Colonic mucosa (tissue), 4 donors: ENCODE data around the gene ECI2. TPM values are rescaled to one million over a fixed set of nuclear protein-coding genes. Genes with fewer than 3 reads are reported as not detected.
A peak's percentile ranks its signal among the peaks of the same experiment; 100 is the strongest.

Source experiments
- DNase-seq: peaks from one replicate; pipeline ENCODE4 v3.0.0-alpha.2; 2020
- H3K27ac ChIP-seq: fragments of 200-600 bp; one replicate; pipeline ENCODE4 v1.8.0; 2021
- H3K27me3 ChIP-seq: fragments of 200-600 bp; one replicate; pipeline ENCODE4 v1.8.0; 2021
- H3K36me3 ChIP-seq: fragments of 200-600 bp; one replicate; pipeline ENCODE4 v1.8.0; 2021
- H3K4me1 ChIP-seq: fragments of 200-600 bp; one replicate; pipeline ENCODE4 v1.8.0; 2021; ENCODE audit warnings: mild to moderate bottlenecking
- H3K4me3 ChIP-seq: fragments of 200-600 bp; one replicate; pipeline ENCODE4 v1.8.0; 2021
- H3K9ac ChIP-seq, 2 donors: one replicate each; pipeline ENCODE4 v1.7.0; 2013; ENCODE audit warnings: control low read depth in 2 of 2, low read depth in 2 of 2, low read length in 2 of 2
- H3K9me3 ChIP-seq: fragments of 200-600 bp; one replicate; pipeline ENCODE4 v1.8.0; 2021
- CTCF ChIP-seq: fragments of 200-600 bp; IDR thresholded peaks from one replicate; pipeline ENCODE4 v1.8.0; 2022; ENCODE audit warnings: antibody characterized with exemption, mild to moderate bottlenecking
- intact Hi-C: fragments of 100-400 bp; cut with DNase I; formaldehyde crosslinking; loops from one replicate; pipeline ENCODE4 v1.14.1; 2022
- total RNA-seq, 2 donors: library from RNA; stranded (reverse); fragmentation: NEBNext Ultra II Directional in 1 of 2; extraction: Animal tissue kit (Norgen Biotek cat#: 25700) in 1 of 2; gene quantifications; one replicate each; pipeline ENCODE4 v1.2.1, GENCODE V29; 2021
- donor health status: healthy.
- donor health status: DM: no; HTN: no; CAD: no.
- donor health status: DM: no; HTN: no; CAD: no.

The ECI2 gene, protein sequence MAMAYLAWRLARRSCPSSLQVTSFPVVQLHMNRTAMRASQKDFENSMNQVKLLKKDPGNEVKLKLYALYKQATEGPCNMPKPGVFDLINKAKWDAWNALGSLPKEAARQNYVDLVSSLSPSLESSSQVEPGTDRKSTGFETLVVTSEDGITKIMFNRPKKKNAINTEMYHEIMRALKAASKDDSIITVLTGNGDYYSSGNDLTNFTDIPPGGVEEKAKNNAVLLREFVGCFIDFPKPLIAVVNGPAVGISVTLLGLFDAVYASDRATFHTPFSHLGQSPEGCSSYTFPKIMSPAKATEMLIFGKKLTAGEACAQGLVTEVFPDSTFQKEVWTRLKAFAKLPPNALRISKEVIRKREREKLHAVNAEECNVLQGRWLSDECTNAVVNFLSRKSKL
- total RNA-seq, result 10 to 100 TPM; 65.5 to 94.8 TPM

DNA sequence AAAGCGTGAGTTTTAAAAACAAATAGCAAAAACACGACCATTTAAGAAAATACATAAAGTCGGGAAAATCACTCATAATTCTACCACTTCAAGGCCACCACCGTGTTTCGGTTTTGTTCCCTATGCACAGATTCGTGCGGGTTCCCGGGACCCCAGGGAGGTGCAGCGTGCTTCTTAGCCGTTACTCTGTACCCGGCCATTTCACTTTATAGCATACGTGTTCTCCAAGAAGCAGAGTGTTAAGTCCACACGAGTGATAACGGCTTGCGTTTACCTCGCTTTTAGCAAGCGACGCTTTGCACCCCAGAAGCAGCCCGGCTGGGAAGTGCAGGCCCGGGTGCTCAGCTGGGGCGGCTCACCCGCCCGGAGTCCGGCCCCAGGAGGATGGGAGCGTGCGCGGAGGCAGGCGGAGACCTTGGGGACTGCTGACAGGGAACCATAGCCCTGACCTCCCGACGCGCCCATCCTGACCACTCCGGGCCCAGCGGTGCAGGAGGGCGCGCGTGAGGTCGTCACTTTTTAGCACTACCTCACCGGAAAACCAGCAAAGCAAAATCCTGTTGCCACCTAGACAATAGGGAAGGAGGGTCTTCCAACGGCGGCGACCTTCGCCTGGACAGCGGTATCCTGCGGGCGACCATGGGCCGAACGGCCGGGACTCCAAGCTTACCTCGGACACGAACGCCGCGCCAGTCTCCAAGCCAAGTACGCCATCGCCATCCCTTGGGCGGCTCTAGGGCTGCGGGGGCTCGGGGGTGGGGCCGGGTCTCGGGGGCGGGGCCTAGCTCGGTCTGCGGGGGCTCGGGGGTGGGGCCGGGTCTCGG is at the start of gene ECI2:
Gene ECI2, minus strand, starts transcription at position 735 of the 824 bp plus-strand sequence. Its CDS starts 15 bp downstream, at position 720.
- intact Hi-C loops, result loop anchor here (10.0 kb wide), 1 partner anchor 110 kb away; a partner anchor contains a TSS
- no peaks in the 10 kb centered on the region for H3K27me3 ChIP-seq
- H3K36me3 ChIP-seq, result no peaks in the 10 kb centered on the region
- peak within 1 kb of the TSS; percentile 81 for H3K4me3 ChIP-seq
- TF ChIP-seq CTCF, result no peak
- H3K9me3 ChIP-seq, result no peaks in the 10 kb centered on the region
- peak within 1 kb of the TSS; percentile 89 for H3K27ac ChIP-seq
- DNase-seq, result no peak
- H3K9ac ChIP-seq, result peak within 1 kb of the TSS; percentile 84
- peaks cover 6% of the 10 kb centered on the region for H3K4me1 ChIP-seq

GRCh38 chr6:4180652-4181255 is 45.4 kb upstream of the ECI2 start:
- no peak overlapping the region for H3K9ac ChIP-seq
- H3K4me1 ChIP-seq, result no peaks in the 10 kb centered on the region
- no peaks in the 10 kb centered on the region for H3K36me3 ChIP-seq
- no peak for TF ChIP-seq CTCF
- H3K27me3 ChIP-seq, result no peaks in the 10 kb centered on the region
- DNase-seq, result no peak
- H3K9me3 ChIP-seq, result no peaks in the 10 kb centered on the region
- intact Hi-C loops, result no loop called here
- no peak overlapping the region for H3K27ac ChIP-seq
- H3K4me3 ChIP-seq, result no peak overlapping the region

DNA sequence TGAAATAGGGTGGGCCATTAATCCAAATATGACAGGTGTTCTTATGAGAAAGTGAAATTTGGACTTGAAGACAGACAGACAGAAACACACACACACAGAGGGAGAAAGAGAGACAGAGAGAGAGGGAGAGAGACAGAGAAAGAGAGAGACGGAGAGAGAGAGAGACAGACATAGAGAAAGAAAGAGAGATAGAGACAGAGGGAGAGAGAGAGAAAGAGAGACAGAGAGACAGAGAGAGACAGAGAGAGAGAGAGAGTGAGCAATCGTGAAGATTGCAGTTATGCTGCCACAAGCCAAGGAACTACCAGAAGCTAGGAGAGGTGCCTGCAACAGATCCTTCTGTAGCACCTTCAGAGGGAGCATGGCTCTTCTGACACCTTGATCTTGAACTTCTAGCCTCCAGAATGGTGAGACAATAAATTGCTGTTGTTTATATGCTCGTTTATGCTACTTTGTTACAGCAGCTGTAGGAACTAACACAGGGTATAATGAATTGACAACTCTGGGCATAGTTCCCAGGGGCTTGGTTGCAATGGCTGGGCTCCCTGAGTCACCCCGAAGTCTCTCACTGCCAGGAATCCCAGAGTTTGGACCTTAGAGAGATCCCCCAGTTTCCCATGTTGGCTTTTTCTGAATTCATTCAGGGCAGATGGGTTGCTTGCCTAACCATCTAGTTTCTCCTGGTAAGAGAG is 44.7 kb upstream of the ECI2 start:
- H3K36me3 ChIP-seq, result no peaks in the 10 kb centered on the region
- TF ChIP-seq CTCF, result no peak
- intact Hi-C loops, result no loop called here
- no peak overlapping the region for H3K27ac ChIP-seq
- no peak for DNase-seq
- no peaks in the 10 kb centered on the region for H3K4me1 ChIP-seq
- no peaks in the 10 kb centered on the region for H3K9me3 ChIP-seq
- H3K4me3 ChIP-seq, result no peak overlapping the region
- H3K27me3 ChIP-seq, result no peaks in the 10 kb centered on the region
- no peak overlapping the region for H3K9ac ChIP-seq

DNA sequence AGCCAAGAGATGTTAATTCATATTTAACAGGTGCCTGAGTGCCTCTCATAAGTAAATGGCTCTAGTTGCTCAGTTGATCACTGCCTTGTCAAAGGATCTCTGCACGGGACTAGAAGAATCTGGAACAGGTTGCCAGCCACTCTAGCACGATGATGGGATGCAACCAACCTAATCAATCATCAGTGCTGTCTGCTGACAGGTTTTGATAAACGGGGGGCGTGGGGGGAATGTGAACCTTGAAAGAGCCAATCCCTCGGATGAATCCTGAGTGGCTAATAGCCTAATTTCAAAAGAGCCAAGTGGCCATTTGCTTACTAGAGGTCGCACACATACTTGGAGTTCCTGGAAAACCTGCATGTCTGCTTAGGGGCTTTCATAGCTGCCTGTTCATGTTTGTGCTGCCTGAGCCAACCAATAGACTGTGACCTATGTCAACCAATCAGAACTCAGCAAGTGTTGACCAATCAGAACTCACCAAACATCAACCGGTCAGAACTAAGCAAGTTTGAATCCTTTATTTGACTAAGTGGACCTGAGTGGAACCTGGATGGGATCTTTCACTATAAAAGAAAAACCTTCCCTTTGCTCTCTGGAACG is 43.5 kb upstream of the ECI2 start:
- no peak for DNase-seq
- Histone ChIP-seq H3K27me3 (no peaks in the 10 kb centered on the region), H3K36me3 (no peaks in the 10 kb centered on the region), H3K9ac (no peak overlapping the region), H3K4me1 (no peaks in the 10 kb centered on the region), H3K4me3 (no peak overlapping the region), H3K9me3 (no peaks in the 10 kb centered on the region), H3K27ac (no peak overlapping the region)
- intact Hi-C loops, result no loop called here
- no peak for TF ChIP-seq CTCF
